ENCODE measurements around the gene GALNT1.

DNA sequence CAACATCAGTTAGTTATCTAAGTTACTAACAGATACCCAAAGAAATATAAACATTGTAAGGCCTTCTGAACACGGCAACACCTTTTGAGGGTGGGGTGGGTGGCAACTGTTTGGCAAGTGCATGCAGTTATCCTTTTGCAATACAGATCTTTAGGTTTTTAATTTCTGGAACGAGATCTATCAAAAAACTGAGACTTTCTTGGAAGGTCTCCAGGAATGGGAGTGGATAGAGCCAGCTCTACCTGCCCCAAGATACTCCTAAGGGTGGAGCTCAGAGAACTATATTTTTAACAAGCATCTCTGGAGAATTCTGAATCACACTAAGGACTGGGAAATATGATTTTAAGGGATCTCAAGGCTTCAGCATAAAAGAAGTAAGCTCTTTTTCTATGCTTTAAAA, 11.4 kb upstream of the GALNT1 start:
- TF ChIP-seq, protein P1, sequence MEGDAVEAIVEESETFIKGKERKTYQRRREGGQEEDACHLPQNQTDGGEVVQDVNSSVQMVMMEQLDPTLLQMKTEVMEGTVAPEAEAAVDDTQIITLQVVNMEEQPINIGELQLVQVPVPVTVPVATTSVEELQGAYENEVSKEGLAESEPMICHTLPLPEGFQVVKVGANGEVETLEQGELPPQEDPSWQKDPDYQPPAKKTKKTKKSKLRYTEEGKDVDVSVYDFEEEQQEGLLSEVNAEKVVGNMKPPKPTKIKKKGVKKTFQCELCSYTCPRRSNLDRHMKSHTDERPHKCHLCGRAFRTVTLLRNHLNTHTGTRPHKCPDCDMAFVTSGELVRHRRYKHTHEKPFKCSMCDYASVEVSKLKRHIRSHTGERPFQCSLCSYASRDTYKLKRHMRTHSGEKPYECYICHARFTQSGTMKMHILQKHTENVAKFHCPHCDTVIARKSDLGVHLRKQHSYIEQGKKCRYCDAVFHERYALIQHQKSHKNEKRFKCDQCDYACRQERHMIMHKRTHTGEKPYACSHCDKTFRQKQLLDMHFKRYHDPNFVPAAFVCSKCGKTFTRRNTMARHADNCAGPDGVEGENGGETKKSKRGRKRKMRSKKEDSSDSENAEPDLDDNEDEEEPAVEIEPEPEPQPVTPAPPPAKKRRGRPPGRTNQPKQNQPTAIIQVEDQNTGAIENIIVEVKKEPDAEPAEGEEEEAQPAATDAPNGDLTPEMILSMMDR (conservative IDR thresholded peaks at IDR 0.05; ENCODE audit: low read depth, low read length): no peak
- no peak for TF ChIP-seq EZH2 (IDR thresholded peaks at IDR 0.05; ENCODE audit: borderline replicate concordance, low read depth, low read length, poor library complexity, severe bottlenecking)
